ENCODE results near the gene TSPAN18. TPM values are rescaled to one million over a fixed set of nuclear protein-coding genes. Genes with fewer than 3 reads are reported as not detected.
"Not testable (repeated sequence)": the region's sequence is repeated elsewhere in the genome, so short reads cannot be mapped to it uniquely, and the experiment has no call there.

TSPAN18 gene
- total RNA-seq, 2 experiments from 2014 or later = 22.9 to 23.5 TPM

GRCh38 chr11:44866286-44866685 is 139.5 kb downstream of the TSPAN18 start:
- Mint-ChIP-seq H3K4me1 (peaks cover 16% of the 10 kb centered on the region), H3K36me3 (ENCODE audit: low read depth) (no peaks in the 10 kb centered on the region), H3K4me3 (no peak overlapping the region), H3K27me3 (peaks cover 27% of the 10 kb centered on the region), H3K9me3 (no peaks in the 10 kb centered on the region), H3K27ac (no peak overlapping the region)
- ChIA-PET POLR2A (no interaction called here), CTCF (interaction anchor here (1.6 kb wide), 1 partner anchor 9 kb away, joined by 4 read pairs; no protein-coding TSS in a partner anchor)
- DNase-seq = no peak

GRCh38 chr11:44868021-44868420 is 141.3 kb downstream of the TSPAN18 start:
- H3K36me3 Mint-ChIP-seq (ENCODE audit: low read depth) = no peaks in the 10 kb centered on the region
- H3K27ac Mint-ChIP-seq = no peak overlapping the region
- H3K4me1 Mint-ChIP-seq = peaks cover under 1% of the 10 kb centered on the region
- CTCF ChIA-PET = interaction anchor here (1.3 kb wide), 1 partner anchor 63 kb away, joined by 4 read pairs; no protein-coding TSS in a partner anchor
- peaks cover 21% of the 10 kb centered on the region for H3K27me3 Mint-ChIP-seq
- H3K9me3 Mint-ChIP-seq = no peaks in the 10 kb centered on the region
- H3K4me3 Mint-ChIP-seq = no peak overlapping the region
- no peak for DNase-seq
- POLR2A ChIA-PET = no interaction called here

GRCh38 chr11:44868455-44869421 is 142.0 kb downstream of the TSPAN18 start:
- ChIA-PET POLR2A (no interaction called here), CTCF (interaction anchor here (1.3 to 2.5 kb wide), 2 partner anchors 19 to 63 kb away, joined by 4 to 6 read pairs; no protein-coding TSS in a partner anchor)
- H3K27ac Mint-ChIP-seq = no peak overlapping the region
- DNase-seq = no peak
- no peaks in the 10 kb centered on the region for H3K9me3 Mint-ChIP-seq
- peaks cover 18% of the 10 kb centered on the region for H3K27me3 Mint-ChIP-seq
- H3K4me1 Mint-ChIP-seq = no peaks in the 10 kb centered on the region
- no peak overlapping the region for H3K4me3 Mint-ChIP-seq
- H3K36me3 Mint-ChIP-seq (ENCODE audit: low read depth) = no peaks in the 10 kb centered on the region

GRCh38 chr11:44870181-44870580 is 143.4 kb downstream of the TSPAN18 start:
- ChIA-PET POLR2A (no interaction called here), CTCF (interaction anchor here (2.5 kb wide), 1 partner anchor 18 kb away, joined by 6 read pairs; no protein-coding TSS in a partner anchor)
- H3K4me1 Mint-ChIP-seq = no peaks in the 10 kb centered on the region
- H3K36me3 Mint-ChIP-seq (ENCODE audit: low read depth) = no peaks in the 10 kb centered on the region
- no peak overlapping the region for H3K4me3 Mint-ChIP-seq
- no peaks in the 10 kb centered on the region for H3K9me3 Mint-ChIP-seq
- H3K27ac Mint-ChIP-seq = no peak overlapping the region
- DNase-seq = no peak
- peaks cover 11% of the 10 kb centered on the region for H3K27me3 Mint-ChIP-seq

GRCh38 chr11:44870615-44871176 is 143.9 kb downstream of the TSPAN18 start:
- no peak overlapping the region for H3K4me3 Mint-ChIP-seq
- H3K27me3 Mint-ChIP-seq = peaks cover 10% of the 10 kb centered on the region
- CTCF ChIA-PET = interaction anchor here (1.4 to 2.5 kb wide), 2 partner anchors 11 to 17 kb away, joined by 3 to 6 read pairs; no protein-coding TSS in a partner anchor
- no peaks in the 10 kb centered on the region for H3K9me3 Mint-ChIP-seq
- no peak for DNase-seq
- no peaks in the 10 kb centered on the region for H3K36me3 Mint-ChIP-seq (ENCODE audit: low read depth)
- H3K4me1 Mint-ChIP-seq = no peaks in the 10 kb centered on the region
- H3K27ac Mint-ChIP-seq = no peak overlapping the region
- POLR2A ChIA-PET = no interaction called here

GRCh38 chr11:44871682-44872081 is 144.9 kb downstream of the TSPAN18 start:
- DNase-seq; H3K9me3 Mint-ChIP-seq; POLR2A ChIA-PET; H3K4me1 Mint-ChIP-seq; H3K27ac Mint-ChIP-seq; H3K4me3 Mint-ChIP-seq; H3K27me3 Mint-ChIP-seq; H3K36me3 Mint-ChIP-seq (ENCODE audit: low read depth): not testable (repeated sequence)
- CTCF ChIA-PET = interaction anchor here (1.4 kb wide), 1 partner anchor 10 kb away, joined by 3 read pairs; no protein-coding TSS in a partner anchor

- Mint-ChIP-seq H3K36me3 (ENCODE audit: low read depth) (no peaks in the 10 kb centered on the region), H3K27ac (no peak overlapping the region), H3K9me3 (no peaks in the 10 kb centered on the region)
Measured at GRCh38 chr11:44872556-44872955, 145.8 kb downstream of the TSPAN18 start.

GRCh38 chr11:44873537-44873936 is 146.8 kb downstream of the TSPAN18 start:
- H3K27me3 Mint-ChIP-seq = peaks cover 3% of the 10 kb centered on the region
- ChIA-PET POLR2A (no interaction called here), CTCF (interaction anchor here (0.6 kb wide), 1 partner anchor 1196 kb away, joined by 5 read pairs; no protein-coding TSS in a partner anchor)
- H3K9me3 Mint-ChIP-seq = no peaks in the 10 kb centered on the region
- no peaks in the 10 kb centered on the region for H3K4me1 Mint-ChIP-seq
- H3K27ac Mint-ChIP-seq = no peak overlapping the region
- DNase-seq = no peak
- no peak overlapping the region for H3K4me3 Mint-ChIP-seq
- H3K36me3 Mint-ChIP-seq (ENCODE audit: low read depth) = no peaks in the 10 kb centered on the region

More at GRCh38 chr11:44872556-44872955, 145.8 kb downstream of the TSPAN18 start:
- H3K27me3 Mint-ChIP-seq = peaks cover 7% of the 10 kb centered on the region
- POLR2A ChIA-PET = no interaction called here
- no peak for DNase-seq
- H3K4me1 Mint-ChIP-seq = no peaks in the 10 kb centered on the region
- no peak overlapping the region for H3K4me3 Mint-ChIP-seq
- CTCF ChIA-PET = no interaction called here

- no peaks in the 10 kb centered on the region for H3K36me3 Mint-ChIP-seq (ENCODE audit: low read depth)
- no peaks in the 10 kb centered on the region for H3K9me3 Mint-ChIP-seq
- CTCF ChIA-PET = no interaction called here
- no peak overlapping the region for H3K4me3 Mint-ChIP-seq
- peaks cover 3% of the 10 kb centered on the region for H3K27me3 Mint-ChIP-seq
- DNase-seq = no peak
- H3K4me1 Mint-ChIP-seq = no peaks in the 10 kb centered on the region
- H3K27ac Mint-ChIP-seq = no peak overlapping the region
- POLR2A ChIA-PET = no interaction called here
Measured at GRCh38 chr11:44874284-44874683, 147.5 kb downstream of the TSPAN18 start.

GRCh38 chr11:44875037-44875436 is 148.3 kb downstream of the TSPAN18 start:
- ChIA-PET POLR2A (no interaction called here), CTCF (interaction anchor here (2.0 kb wide), 1 partner anchor 13 kb away, joined by 6 read pairs; no protein-coding TSS in a partner anchor)
- no peak overlapping the region for H3K4me3 Mint-ChIP-seq
- H3K4me1 Mint-ChIP-seq = no peaks in the 10 kb centered on the region
- no peak overlapping the region for H3K27ac Mint-ChIP-seq
- H3K9me3 Mint-ChIP-seq = no peaks in the 10 kb centered on the region
- no peak for DNase-seq
- H3K36me3 Mint-ChIP-seq (ENCODE audit: low read depth) = no peaks in the 10 kb centered on the region
- peaks cover 3% of the 10 kb centered on the region for H3K27me3 Mint-ChIP-seq

GRCh38 chr11:44876194-44876723 is 149.5 kb downstream of the TSPAN18 start:
- no peak overlapping the region for H3K27ac Mint-ChIP-seq
- no peaks in the 10 kb centered on the region for H3K4me1 Mint-ChIP-seq
- H3K9me3 Mint-ChIP-seq = no peaks in the 10 kb centered on the region
- no peak for DNase-seq
- peaks cover 2% of the 10 kb centered on the region for H3K27me3 Mint-ChIP-seq
- H3K36me3 Mint-ChIP-seq (ENCODE audit: low read depth) = no peaks in the 10 kb centered on the region
- no peak overlapping the region for H3K4me3 Mint-ChIP-seq
- ChIA-PET POLR2A (no interaction called here), CTCF (interaction anchor here (1.1 to 2.0 kb wide), 2 partner anchors 12 to 14 kb away, joined by 4 to 6 read pairs; no protein-coding TSS in a partner anchor)

GRCh38 chr11:44876906-44877305 is 150.1 kb downstream of the TSPAN18 start:
- H3K27ac Mint-ChIP-seq = no peak overlapping the region
- no peak overlapping the region for H3K4me3 Mint-ChIP-seq
- no peaks in the 10 kb centered on the region for H3K36me3 Mint-ChIP-seq (ENCODE audit: low read depth)
- POLR2A ChIA-PET = no interaction called here
- no peaks in the 10 kb centered on the region for H3K27me3 Mint-ChIP-seq
- no peaks in the 10 kb centered on the region for H3K9me3 Mint-ChIP-seq
- DNase-seq = no peak
- CTCF ChIA-PET = interaction anchor here (2.0 kb wide), 1 partner anchor 15 kb away, joined by 6 read pairs; no protein-coding TSS in a partner anchor
- H3K4me1 Mint-ChIP-seq = no peaks in the 10 kb centered on the region
